GM11168 (cell line): ENCODE results near the gene LAMTOR2.

Source experiments
- in situ Hi-C: fragments of 300-500 bp; cut with MboI; formaldehyde crosslinking; loops from one replicate; pipeline ENCODE4 v1.12.0; 2022; ENCODE audit warnings: low sequenced_read_pairs; ENCODE audit not compliant: unreplicated experiment

Gene LAMTOR2

GRCh38 chr1:156095906-156096508 is 41.4 kb downstream of the LAMTOR2 start:
- in situ Hi-C loops: no loop called here

DNA sequence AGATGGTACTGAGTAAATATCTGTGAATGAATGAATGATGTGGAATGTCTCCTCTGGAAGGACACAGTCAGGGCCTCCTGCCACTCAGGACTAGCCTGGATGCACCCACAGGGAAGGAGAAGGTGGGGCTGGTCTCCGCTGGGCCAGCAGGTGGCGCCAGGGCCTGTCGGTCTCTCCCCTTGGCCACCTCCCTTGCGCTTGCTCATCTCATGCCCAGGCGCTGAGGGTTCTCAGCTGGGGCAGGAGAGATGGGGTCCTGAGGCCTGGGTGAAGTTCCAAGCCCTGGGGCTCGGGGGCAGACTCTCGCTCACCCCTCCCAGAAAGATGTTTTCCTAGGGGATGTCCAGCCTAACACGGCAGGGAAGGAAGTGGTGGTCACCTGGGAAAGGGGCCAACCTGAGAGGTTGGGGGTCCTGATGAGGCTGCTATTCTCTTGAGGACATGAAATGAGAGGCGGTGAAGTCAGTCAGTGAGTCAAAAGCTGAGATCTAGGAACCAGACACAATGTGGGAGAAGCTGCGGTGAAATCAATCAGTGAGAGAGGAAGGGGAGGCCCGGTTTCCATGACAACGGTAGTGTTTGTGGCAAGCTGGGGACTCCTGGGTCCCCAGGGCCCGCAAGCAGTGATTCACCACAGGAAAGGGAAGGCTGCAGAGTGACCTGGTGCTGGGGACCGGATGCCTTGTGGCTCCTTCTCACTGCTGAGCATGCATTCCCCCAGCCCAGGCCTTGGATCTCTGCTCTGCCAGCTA is 42.2 kb downstream of the LAMTOR2 start:
- in situ Hi-C loops: no loop called here

DNA sequence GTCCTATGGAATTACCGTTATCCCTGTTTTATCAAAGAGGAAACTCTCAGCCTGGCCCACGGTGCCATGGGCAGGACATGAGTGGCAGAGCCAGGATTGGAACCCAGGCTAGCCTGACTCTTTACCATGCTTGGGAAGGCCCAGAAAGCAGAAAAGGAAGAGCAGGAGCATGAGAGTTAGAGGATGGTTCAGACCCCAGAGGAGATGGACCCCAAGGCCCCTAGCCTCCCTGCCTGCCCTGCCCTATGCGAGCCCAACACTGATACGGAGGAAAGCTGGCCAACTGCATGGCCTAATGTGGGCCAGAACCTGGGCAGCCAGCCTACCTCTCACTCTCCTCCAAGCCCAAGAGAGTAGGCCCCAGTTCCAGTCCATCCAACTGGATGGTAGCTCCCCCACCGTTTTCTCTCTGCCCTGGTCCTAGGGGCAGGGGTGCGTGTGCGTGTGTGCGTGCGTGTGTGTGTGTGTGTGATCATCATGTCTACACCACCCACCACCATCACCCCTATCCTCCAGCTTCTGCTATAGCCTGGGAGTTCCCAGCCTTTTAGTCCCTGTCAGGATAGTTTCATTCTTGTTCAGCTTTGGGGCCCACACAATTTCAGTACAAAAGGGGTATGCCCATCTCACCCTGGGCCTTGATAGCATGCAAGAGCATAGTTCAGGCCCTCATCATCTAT is 43.1 kb downstream of the LAMTOR2 start:
- in situ Hi-C loops: no loop called here

GRCh38 chr1:156098784-156099183 is 44.2 kb downstream of the LAMTOR2 start:
- in situ Hi-C loops: no loop called here

- in situ Hi-C loops: no loop called here
Measured at GRCh38 chr1:156099282-156099681, 44.7 kb downstream of the LAMTOR2 start.

DNA sequence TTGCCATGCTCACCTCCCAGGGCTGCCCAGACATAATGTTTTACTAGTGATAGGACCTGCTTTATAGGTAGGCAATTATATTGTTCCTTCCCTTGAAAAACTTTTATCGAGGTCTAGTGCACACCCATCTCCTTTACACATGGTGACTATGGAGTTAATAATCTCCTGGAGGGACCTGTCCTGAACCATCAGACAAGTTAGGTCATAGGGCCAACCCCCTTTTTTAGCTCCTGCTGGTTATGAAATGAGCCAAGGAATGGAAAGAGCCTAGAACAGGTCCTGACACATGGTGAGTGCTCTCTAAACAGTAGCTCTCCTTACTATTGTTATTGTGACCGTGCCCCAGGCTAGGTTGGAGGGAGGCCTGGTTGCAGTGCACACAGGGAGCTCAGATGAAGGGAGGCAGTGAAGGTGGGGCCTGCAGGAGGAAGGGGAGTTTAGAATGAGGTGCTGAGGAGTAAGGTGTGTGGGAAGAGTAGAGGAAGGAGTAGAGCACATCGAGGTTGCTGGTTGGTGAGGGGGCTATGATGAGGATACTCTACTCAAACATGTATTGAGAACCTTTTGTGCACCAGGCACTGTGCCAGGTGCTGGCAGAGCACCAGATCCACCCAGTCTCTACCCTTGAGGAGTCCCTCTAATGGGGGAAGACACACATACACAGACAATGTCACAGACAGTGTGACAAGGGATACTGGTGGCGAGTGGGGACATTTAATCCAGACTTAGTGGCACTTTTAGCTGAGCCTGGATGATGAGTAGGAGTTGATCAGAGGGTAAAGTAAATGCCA is 45.8 kb downstream of the LAMTOR2 start:
- in situ Hi-C loops: no loop called here

DNA sequence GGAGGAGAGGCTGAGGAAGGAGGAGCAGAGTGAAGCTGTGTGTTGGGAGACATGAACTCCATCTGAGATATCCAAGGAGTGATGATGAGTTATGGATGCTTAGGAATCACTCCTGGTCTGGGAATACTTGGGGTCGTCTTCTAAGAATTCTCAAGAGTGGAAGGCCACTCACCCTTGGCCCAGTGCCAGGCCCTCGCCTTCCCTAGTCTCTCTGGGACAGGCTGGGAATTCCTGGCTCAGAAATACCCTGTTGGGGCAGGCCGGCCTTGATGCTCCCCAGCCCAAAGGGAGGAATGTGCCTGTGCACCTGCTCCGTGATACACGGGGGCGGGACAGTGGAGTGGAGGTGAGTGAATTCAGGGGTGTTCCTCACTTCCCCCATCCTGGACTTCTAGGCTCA is 47.3 kb downstream of the LAMTOR2 start:
- in situ Hi-C loops: no loop called here

DNA sequence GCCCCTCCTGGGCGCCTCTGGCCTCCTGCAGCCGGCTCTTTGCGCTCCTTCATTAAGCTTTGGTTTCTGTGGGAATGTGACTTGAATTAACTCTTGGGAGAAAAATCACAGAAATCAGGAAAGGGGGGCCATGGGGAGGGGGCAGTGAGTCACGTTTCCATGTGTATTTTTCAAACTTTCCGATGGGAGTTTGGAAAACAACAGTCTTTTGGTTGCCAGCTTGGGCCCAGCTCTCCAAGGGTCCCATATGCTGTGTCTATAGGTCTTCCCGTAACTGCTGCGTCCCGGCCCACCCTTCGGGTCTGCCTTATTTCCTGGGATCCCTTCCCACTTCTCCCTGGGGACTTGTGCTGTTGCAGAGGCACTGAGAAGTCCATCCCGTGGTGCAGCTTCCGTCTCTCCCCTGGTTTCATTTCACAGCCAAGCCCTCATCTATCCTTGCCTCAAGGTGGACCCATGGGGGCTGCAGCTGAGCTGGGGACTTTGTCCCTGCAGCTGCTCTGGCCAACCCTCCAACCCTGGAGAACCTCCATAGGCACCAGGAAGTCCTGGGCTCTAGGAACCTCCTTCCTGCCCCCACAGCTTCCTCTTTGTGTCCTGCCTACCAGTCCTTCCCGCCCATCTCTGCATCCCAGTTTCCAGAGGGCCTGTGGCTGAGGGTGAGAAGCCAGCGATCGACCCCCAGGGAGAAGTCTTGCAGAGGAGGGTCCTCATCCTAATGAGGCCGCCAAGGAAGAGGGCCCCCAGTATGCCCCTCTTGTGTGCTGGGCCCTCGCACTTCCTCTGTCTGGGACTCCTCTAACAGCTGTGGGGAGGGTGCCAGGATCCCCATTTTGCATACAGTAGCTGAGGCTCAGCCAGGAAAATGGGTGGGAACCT is 48.3 kb downstream of the LAMTOR2 start:
- in situ Hi-C loops: no loop called here

DNA sequence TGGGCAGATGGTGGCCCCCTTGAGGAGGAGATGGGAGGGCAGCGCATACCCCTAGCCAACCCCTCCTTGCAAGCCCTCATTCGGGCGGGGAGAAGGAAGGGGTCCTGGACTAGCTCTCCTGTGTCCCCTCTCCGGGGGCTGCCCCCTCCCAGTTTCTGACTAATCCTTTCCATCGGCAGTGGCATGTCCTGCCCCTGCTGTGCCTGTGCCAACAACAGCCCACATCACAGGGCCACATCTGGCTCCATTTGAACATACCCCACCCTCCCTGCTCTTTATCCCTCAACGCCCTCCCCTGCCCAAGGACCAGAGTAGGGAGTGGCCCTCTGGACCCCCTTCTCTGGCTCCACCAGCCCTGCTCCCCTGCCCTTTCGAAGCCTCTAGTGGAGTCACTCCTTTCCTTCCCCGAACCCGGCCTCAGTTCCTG is 49.0 kb downstream of the LAMTOR2 start:
- in situ Hi-C loops: no loop called here

GRCh38 chr1:156104065-156104810 is 49.7 kb downstream of the LAMTOR2 start:
- in situ Hi-C loops: no loop called here

GRCh38 chr1:156104861-156105832 is 50.6 kb downstream of the LAMTOR2 start:
- in situ Hi-C loops: no loop called here

DNA sequence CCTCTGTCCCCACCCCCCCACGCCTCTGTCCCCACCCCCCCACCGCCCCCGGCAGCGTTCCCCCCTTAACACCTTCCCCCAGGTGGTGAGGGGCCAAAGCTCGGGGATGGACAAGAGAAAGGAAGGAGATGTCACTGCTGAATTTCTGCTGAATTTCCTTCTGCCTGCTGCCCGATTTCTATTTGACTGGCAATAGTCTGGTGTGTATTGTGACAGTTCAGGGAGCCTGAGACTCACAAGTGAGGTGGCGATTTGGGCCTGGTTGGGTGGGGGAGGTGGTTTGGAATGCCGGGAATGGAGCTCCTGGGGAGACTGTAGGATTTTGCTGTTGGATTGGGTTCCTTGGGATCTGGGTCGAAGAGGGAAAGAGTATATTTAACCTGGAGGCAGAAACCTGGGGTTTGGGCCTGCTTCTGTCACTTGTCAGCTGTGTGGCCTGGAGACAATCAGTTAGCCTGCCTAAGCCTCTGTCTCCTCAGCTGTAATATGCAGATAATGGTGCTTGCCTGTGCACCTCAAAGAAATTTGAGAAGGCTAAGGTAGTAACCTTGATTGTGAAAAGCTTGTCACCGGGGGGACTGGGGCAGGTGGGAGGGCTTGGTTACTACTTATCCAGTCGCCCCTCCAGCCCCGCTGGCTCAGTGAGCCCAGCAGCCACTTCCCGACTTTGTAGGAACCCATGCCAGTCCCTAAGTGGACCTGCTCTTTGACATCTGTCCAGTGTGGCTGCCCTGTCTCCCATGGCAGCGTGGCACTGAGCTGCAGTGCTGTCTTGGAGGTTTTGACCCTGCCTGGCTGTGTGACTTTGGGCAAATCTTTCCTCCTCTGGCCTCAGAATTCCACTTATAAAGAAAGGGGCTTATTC is 52.3 kb downstream of the LAMTOR2 start:
- in situ Hi-C loops: no loop called here

- in situ Hi-C loops: no loop called here
Measured at GRCh38 chr1:156108057-156108456, 53.5 kb downstream of the LAMTOR2 start.
